IMR-90 (cell line): ENCODE measurements around the gene ADCY1. TPM values are rescaled to one million over a fixed set of nuclear protein-coding genes. Genes with fewer than 3 reads are reported as not detected.

ENCODE experiments used
- ATAC-seq: fragments of 200-7000 bp; cut with Tn5 transposase; 2 replicates; pipeline ENCODE4 v1.9.1; 2020; ENCODE audit warnings: low read depth, mild to moderate bottlenecking, moderate library complexity
- BruUV-seq: library from RNA; stranded (reverse); fragments of 400-500 nt; replicated peaks from 2 replicates; lab custom pipeline; 2021; lab: Mats Ljungman, UMichigan
- CTCF ChIA-PET: fragments of 300-600 bp; formaldehyde crosslinking; extraction: SDS; loops from one replicate; lab custom pipeline; 2021; ENCODE audit warnings: antibody characterized with exemption; lab: Yijun Ruan, JAX
- POLR2A ChIA-PET: fragments of 300-600 bp; sonication (Branson Sonifier 250); formaldehyde crosslinking; loops from one replicate; lab custom pipeline; 2022; ENCODE audit warnings: antibody characterized with exemption; ENCODE audit not compliant: unreplicated experiment; lab: Charles Lee
- DNase-seq: peaks from one replicate; pipeline ENCODE4 v3.0.0; 2013
- H2AFZ ChIP-seq: replicated peaks from 2 replicates; pipeline ENCODE3; 2013; ENCODE audit warnings: low read length, mild to moderate bottlenecking; ENCODE audit not compliant: poor library complexity
- H2AK5ac ChIP-seq: 2 replicates; pipeline ENCODE4 v1.6.1; 2013; ENCODE audit warnings: low read depth, low read length, inconsistent platforms
- H2AK9ac ChIP-seq: replicated peaks from 2 replicates; pipeline ENCODE3; 2013; ENCODE audit warnings: mild to moderate bottlenecking, low read depth, low read length, moderate library complexity; ENCODE audit not compliant: poor library complexity
- H2BK120ac ChIP-seq: 2 replicates; pipeline ENCODE4 v1.6.1; 2013; ENCODE audit warnings: low read depth, low read length, inconsistent platforms
- H2BK15ac ChIP-seq: 3 replicates; pipeline ENCODE4 v1.6.1; 2013; ENCODE audit warnings: low read depth, low read length, inconsistent platforms
- H2BK20ac ChIP-seq: 2 replicates; pipeline ENCODE4 v1.6.1; 2013; ENCODE audit warnings: low read depth, mild to moderate bottlenecking, inconsistent platforms, low read length, moderate library complexity
- H2BK5ac ChIP-seq: 2 replicates; pipeline ENCODE4 v1.6.1; 2013; ENCODE audit warnings: mild to moderate bottlenecking, low read depth, low read length, inconsistent platforms; ENCODE audit not compliant: poor library complexity, severe bottlenecking
- H3K14ac ChIP-seq: replicated peaks from 2 replicates; pipeline ENCODE4 v1.6.1; 2013; ENCODE audit warnings: low read depth, low read length, inconsistent platforms
- H3K18ac ChIP-seq: 2 replicates; pipeline ENCODE4 v1.6.1; 2013; ENCODE audit warnings: low read depth, low read length, control low read depth
- H3K23ac ChIP-seq: 2 replicates; pipeline ENCODE4 v1.6.1; 2013; ENCODE audit warnings: low read depth, low read length, inconsistent platforms
- H3K27ac ChIP-seq: 2 replicates; pipeline ENCODE4 v1.5.1; 2013; ENCODE audit warnings: mild to moderate bottlenecking, control low read depth, low read length; ENCODE audit not compliant: insufficient read depth
- H3K27me3 ChIP-seq: 2 replicates; pipeline ENCODE4 v1.6.1; 2013; ENCODE audit warnings: low read length; ENCODE audit not compliant: control insufficient read depth, insufficient read depth
- H3K36me3 ChIP-seq: 2 replicates; pipeline ENCODE4 v1.6.1; 2013; ENCODE audit warnings: low read length, mixed read lengths; ENCODE audit not compliant: control insufficient read depth, insufficient read depth
- H3K4ac ChIP-seq: 2 replicates; pipeline ENCODE4 v1.6.1; 2013; ENCODE audit warnings: low read depth, low read length, inconsistent platforms
- H3K4me1 ChIP-seq: 2 replicates; pipeline ENCODE4 v1.6.1; 2013; ENCODE audit warnings: low read length, mixed read lengths; ENCODE audit not compliant: control insufficient read depth, insufficient read depth
- H3K4me2 ChIP-seq: 2 replicates; pipeline ENCODE4 v1.6.1; 2013; ENCODE audit warnings: low read depth, mild to moderate bottlenecking, control low read depth, low read length, moderate library complexity
- H3K4me3 ChIP-seq: 2 replicates; pipeline ENCODE4 v1.5.1; 2013; ENCODE audit warnings: low read depth, mild to moderate bottlenecking, control low read depth, low read length, moderate library complexity; ENCODE audit not compliant: insufficient read depth
- H3K56ac ChIP-seq: 2 replicates; pipeline ENCODE4 v1.6.1; 2013; ENCODE audit warnings: low read length, inconsistent platforms; ENCODE audit not compliant: insufficient read depth; ENCODE audit errors: extremely low read depth
- H3K79me1 ChIP-seq, 2 experiments: 2 replicates each; pipeline ENCODE4 v1.6.1; 2013; ENCODE audit warnings: low read length in 2 of 2, inconsistent platforms in 1 of 2, low read depth in 1 of 2
- H3K9ac ChIP-seq: 2 replicates; pipeline ENCODE4 v1.6.1; 2013; ENCODE audit warnings: low read depth, low read length, control low read depth
- H3K9me1 ChIP-seq: 2 replicates; pipeline ENCODE4 v1.6.1; 2013; ENCODE audit warnings: low read length, inconsistent platforms; ENCODE audit not compliant: insufficient read depth
- H3K9me3 ChIP-seq: 2 replicates; pipeline ENCODE4 v1.6.1; 2013; ENCODE audit warnings: low read length; ENCODE audit not compliant: control insufficient read depth, insufficient read depth
- H4K20me1 ChIP-seq: 2 replicates; pipeline ENCODE4 v1.6.1; 2013; ENCODE audit warnings: low read length, inconsistent platforms; ENCODE audit not compliant: insufficient read depth
- H4K5ac ChIP-seq: 2 replicates; pipeline ENCODE4 v1.6.1; 2013; ENCODE audit warnings: mild to moderate bottlenecking, low read depth, low read length, control low read depth
- H4K8ac ChIP-seq, 2 experiments: 2 replicates each; pipeline ENCODE4 v1.6.1; 2013; ENCODE audit warnings: low read depth in 2 of 2, low read length in 2 of 2, control low read depth in 1 of 2, inconsistent platforms in 1 of 2
- H4K91ac ChIP-seq: 2 replicates; pipeline ENCODE4 v1.6.1; 2013; ENCODE audit warnings: low read depth, low read length, inconsistent platforms; ENCODE audit not compliant: insufficient read depth
- BHLHE40 ChIP-seq: fragments of 150-350 bp; IDR thresholded peaks from 2 replicates; pipeline ENCODE4 v1.6.1; 2016; ENCODE audit warnings: mild to moderate bottlenecking, low read depth, low read length
- CEBPB ChIP-seq: IDR thresholded peaks from 2 replicates; pipeline ENCODE4 v1.6.1; 2012; ENCODE audit warnings: low read depth, low read length, improper control_type of control experiment
- CHD1 ChIP-seq: IDR thresholded peaks from 2 replicates; pipeline ENCODE4 v1.6.1; 2012; ENCODE audit warnings: low read depth, low read length, improper control_type of control experiment
- CTCF ChIP-seq: conservative IDR thresholded peaks from 2 replicates; pipeline ENCODE4 v1.5.1; 2012; ENCODE audit warnings: mild to moderate bottlenecking, low read depth, low read length, improper control_type of control experiment
- ELK1 ChIP-seq: fragments of 150-350 bp; IDR thresholded peaks from 2 replicates; pipeline ENCODE4 v1.6.1; 2016; ENCODE audit warnings: low read depth, mild to moderate bottlenecking, low read length, moderate library complexity, borderline replicate concordance
- FOS ChIP-seq: fragments of 150-350 bp; IDR thresholded peaks from 2 replicates; pipeline ENCODE4 v1.6.1; 2016; ENCODE audit warnings: low read depth, low read length
- MAFK ChIP-seq: IDR thresholded peaks from 2 replicates; pipeline ENCODE4 v1.6.1; 2012; ENCODE audit warnings: low read depth, low read length, improper control_type of control experiment
- MXI1 ChIP-seq: IDR thresholded peaks from 2 replicates; pipeline ENCODE4 v1.6.1; 2012; ENCODE audit warnings: low read depth, mild to moderate bottlenecking, low read length, moderate library complexity, borderline replicate concordance
- NFE2L2 ChIP-seq: fragments of 150-350 bp; IDR thresholded peaks from 2 replicates; pipeline ENCODE4 v1.6.1; 2016; ENCODE audit warnings: low read depth, mild to moderate bottlenecking, low read length
- POLR2A ChIP-seq: IDR thresholded peaks from 2 replicates; pipeline ENCODE4 v1.6.1; 2012; ENCODE audit warnings: mild to moderate bottlenecking, low read depth, low read length
- RAD21 ChIP-seq: IDR thresholded peaks from 2 replicates; pipeline ENCODE4 v1.6.1; 2012; ENCODE audit warnings: low read length, improper control_type of control experiment
- RCOR1 ChIP-seq: IDR thresholded peaks from 2 replicates; pipeline ENCODE4 v1.6.1; 2012; ENCODE audit warnings: mild to moderate bottlenecking, low read length, improper control_type of control experiment; ENCODE audit not compliant: insufficient replicate concordance
- RFX5 ChIP-seq: IDR thresholded peaks from 2 replicates; pipeline ENCODE4 v1.8.0; 2012; ENCODE audit warnings: low read depth, mild to moderate bottlenecking, low read length, moderate library complexity
- SMC3 ChIP-seq: fragments of 150-350 bp; IDR thresholded peaks from 2 replicates; pipeline ENCODE4 v1.6.1; 2016; ENCODE audit warnings: low read depth, mild to moderate bottlenecking, antibody characterized with exemption, low read length, moderate library complexity
- USF2 ChIP-seq: fragments of 150-350 bp; IDR thresholded peaks from 2 replicates; pipeline ENCODE4 v1.6.1; 2017; ENCODE audit warnings: mild to moderate bottlenecking, antibody characterized with exemption, low read length, low read depth
- WGBS, 2 experiments: methylation state at CpG; one replicate each; pipeline versions ENCODE4 v1.1.5 to v1.1.7; 2013; ENCODE audit warnings: missing lambda C conversion rate in 2 of 2; ENCODE audit not compliant: insufficient read length in 1 of 2; ENCODE audit errors: extremely low coverage in 2 of 2; 5-methylcytosine and 5-hydroxymethylcytosine counted together
- dilution Hi-C: fragments of 300-500 bp; cut with HindIII; formaldehyde crosslinking; loops from one replicate; pipeline ENCODE4 v1.14.3; 2018; ENCODE audit warnings: low sequenced_read_pairs; ENCODE audit not compliant: unreplicated experiment
- in situ Hi-C: fragments of 300-500 bp; cut with MboI; formaldehyde crosslinking; loops from 3 replicates; pipeline ENCODE4 v1.14.3; 2019; ENCODE audit warnings: low sequenced_read_pairs, inconsistent platforms, mixed read lengths
- intact Hi-C: fragments of 100-400 bp; cut with micrococcal nuclease; formaldehyde crosslinking; loops from 2 replicates; pipeline ENCODE4 v1.10.0; 2022
- polyA plus RNA-seq, 3 experiments: library from polyadenylated mRNA; depleted of rRNA; stranded (reverse); fragments of >200 nt; gene quantifications; 2 replicates each; pipeline ENCODE4 v1.2.3, GENCODE V29; 2012; ENCODE audit warnings: low replicate concordance in 1 of 3
- total RNA-seq: library from RNA; depleted of rRNA; stranded (reverse); fragments of >200 nt; gene quantifications from 2 replicates; pipeline ENCODE4 v1.2.3, GENCODE V29; 2012

The ADCY1 gene
- total and polyA plus RNA-seq, 2 of the 4 experiments (the other 2 are of a cell fraction), result 0.18 to 0.24 TPM

GRCh38 chr7:45649560-45650346 is 75.6 kb downstream of the ADCY1 start:
- H3K27me3 ChIP-seq, result peaks cover 10% of the 10 kb centered on the region
- no peak overlapping the region for H2AK9ac ChIP-seq
- H4K8ac ChIP-seq, result no peak overlapping the region
- H3K14ac ChIP-seq, result no peak overlapping the region
- no peak overlapping the region for H3K4me2 ChIP-seq
- no peak overlapping the region for H2BK5ac ChIP-seq
- 86 to 100% methylated on average over 2 of the region's 11 CpGs for WGBS, 2 experiments
- no peak overlapping the region for H3K9ac ChIP-seq
- H3K56ac ChIP-seq, result no peak overlapping the region
- no peak overlapping the region for H3K27ac ChIP-seq
- H3K4ac ChIP-seq, result no peak overlapping the region
- H2AFZ ChIP-seq, result no peak overlapping the region
- H3K36me3 ChIP-seq, result no peaks in the 10 kb centered on the region
- CTCF ChIA-PET, result no interaction called here
- in situ Hi-C loops, result loop anchor here (25.0 kb wide), 1 partner anchor 213 kb away; the partner anchor contains the start of gene CCDC201
- ATAC-seq, result no peak
- no peak overlapping the region for H2BK120ac ChIP-seq
- no peak overlapping the region for H2BK15ac ChIP-seq
- no peaks in the 10 kb centered on the region; the same call in 1 of the 2 replicates for H3K9me1 ChIP-seq
- no peak overlapping the region for H3K4me3 ChIP-seq
- no peaks in the 10 kb centered on the region for H3K4me1 ChIP-seq
- no peak overlapping the region for H3K18ac ChIP-seq
- no peak overlapping the region for H2BK20ac ChIP-seq
- no peaks in the 10 kb centered on the region for H3K9me3 ChIP-seq
- dilution Hi-C loops, result no loop called here
- POLR2A ChIA-PET, result no interaction called here
- no peak for DNase-seq
- no peak overlapping the region for H4K5ac ChIP-seq
- H4K91ac ChIP-seq, result no peak overlapping the region
- no peak overlapping the region for H3K23ac ChIP-seq
- H2AK5ac ChIP-seq, result no peak overlapping the region
- no peaks in the 10 kb centered on the region for H3K79me1 ChIP-seq
- intact Hi-C loops, result no loop called here
- H4K20me1 ChIP-seq, result no peaks in the 10 kb centered on the region
- no TSS peak for BruUV-seq
- no peak for TF ChIP-seq FOS
- TF ChIP-seq POLR2A, result no peak
- TF ChIP-seq NFE2L2, result no peak
- TF ChIP-seq BHLHE40, result no peak
- no peak for TF ChIP-seq MAFK
- no peak for TF ChIP-seq RAD21
- no peak for TF ChIP-seq USF2
- TF ChIP-seq ELK1, result no peak
- no peak for TF ChIP-seq CTCF
- no peak for TF ChIP-seq CEBPB
- TF ChIP-seq RCOR1, result no peak
- no peak for TF ChIP-seq RFX5
- no peak for TF ChIP-seq SMC3
- no peak for TF ChIP-seq MXI1
- TF ChIP-seq CHD1, result no peak
